GM19025 (cell line): Measurements from ENCODE around the gene MSMP.

ENCODE experiments used
- ATAC-seq: cut with Tn5 transposase; IDR thresholded peaks from one replicate; pipeline ENCODE4 v1.9.1; 2021; ENCODE audit warnings: mild to moderate bottlenecking, low read depth, moderate library complexity; ENCODE audit not compliant: unreplicated experiment

MSMP gene

DNA sequence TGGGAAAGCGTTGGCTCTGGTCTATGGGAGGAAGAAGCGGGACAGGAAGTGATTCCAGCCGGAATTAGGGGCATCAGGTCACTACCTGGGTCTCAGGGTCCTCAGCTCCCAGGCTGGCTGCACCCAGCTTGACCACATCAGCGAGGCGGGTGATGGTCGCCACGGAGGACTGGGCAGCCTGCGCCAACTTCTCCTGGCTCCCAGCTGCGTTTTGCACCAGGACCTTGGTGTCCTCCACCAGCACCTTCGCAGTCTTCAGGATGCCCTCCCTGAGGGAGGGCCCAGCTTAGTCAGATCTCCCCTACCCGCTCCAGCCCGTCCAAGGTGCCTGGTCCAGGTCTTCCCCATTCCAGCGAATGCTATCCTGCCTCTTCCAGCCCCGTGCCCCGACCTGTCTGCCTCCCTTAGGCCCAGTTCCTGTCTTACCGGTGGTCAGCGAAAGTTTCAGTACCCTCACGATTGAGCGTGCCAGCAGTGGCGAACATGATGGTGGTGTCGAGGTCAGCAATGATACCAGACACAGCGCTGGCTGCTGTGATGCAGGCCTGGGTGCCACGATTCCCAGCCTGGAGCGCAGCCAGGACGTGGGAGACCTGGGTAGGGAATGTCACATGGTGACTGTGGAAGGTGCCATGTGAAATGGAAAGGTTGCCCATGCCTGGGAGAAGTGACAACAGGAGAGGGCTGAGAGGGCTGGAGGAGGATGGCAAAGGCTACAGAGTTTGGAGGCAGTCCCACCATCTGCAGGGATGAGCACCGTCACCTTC is 50.0 kb downstream of the MSMP start:
- ATAC-seq, result no peak
